Measurements from ENCODE around the gene MED12.

DNA sequence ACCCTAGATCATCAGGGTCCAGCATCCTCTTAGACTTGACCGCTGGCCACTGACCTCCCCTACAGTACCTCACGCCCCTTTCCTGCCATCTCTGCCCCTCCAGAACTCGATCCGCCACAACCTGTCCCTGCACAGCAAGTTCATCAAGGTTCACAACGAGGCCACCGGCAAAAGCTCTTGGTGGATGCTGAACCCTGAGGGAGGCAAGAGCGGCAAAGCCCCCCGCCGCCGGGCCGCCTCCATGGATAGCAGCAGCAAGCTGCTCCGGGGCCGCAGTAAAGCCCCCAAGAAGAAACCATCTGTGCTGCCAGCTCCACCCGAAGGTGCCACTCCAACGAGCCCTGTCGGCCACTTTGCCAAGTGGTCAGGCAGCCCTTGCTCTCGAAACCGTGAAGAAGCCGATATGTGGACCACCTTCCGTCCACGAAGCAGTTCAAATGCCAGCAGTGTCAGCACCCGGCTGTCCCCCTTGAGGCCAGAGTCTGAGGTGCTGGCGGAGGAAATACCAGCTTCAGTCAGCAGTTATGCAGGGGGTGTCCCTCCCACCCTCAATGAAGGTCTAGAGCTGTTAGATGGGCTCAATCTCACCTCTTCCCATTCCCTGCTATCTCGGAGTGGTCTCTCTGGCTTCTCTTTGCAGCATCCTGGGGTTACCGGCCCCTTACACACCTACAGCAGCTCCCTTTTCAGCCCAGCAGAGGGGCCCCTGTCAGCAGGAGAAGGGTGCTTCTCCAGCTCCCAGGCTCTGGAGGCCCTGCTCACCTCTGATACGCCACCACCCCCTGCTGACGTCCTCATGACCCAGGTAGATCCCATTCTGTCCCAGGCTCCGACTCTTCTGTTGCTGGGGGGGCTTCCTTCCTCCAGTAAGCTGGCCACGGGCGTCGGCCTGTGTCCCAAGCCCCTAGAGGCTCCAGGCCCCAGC, 17.6 kb upstream of the MED12 start:
- TF ChIP-seq POLR2A (IDR thresholded peaks at IDR 0.05; ENCODE audit: low read depth, low read length) = no peak
- no peak for TF ChIP-seq POLR2AphosphoS5 (IDR thresholded peaks at IDR 0.05; ENCODE audit: low read depth, low read length)
- no peak for TF ChIP-seq POU2F2 (IDR thresholded peaks at IDR 0.05; ENCODE audit: low read depth, low read length)
- TF ChIP-seq TAF1 (IDR thresholded peaks at IDR 0.05; ENCODE audit: low read depth, low read length) = no peak

Data from GM12891 (cell line).